Body of pancreas (tissue), 4 donors: Measurements from ENCODE around the gene SLC9A7.

ENCODE experiments used
- CTCF ChIP-seq, 7 experiments: fragments of 450-650 bp in 4 of 7; fragments of 200-600 bp in 3 of 7; sonication (generic) in 3 of 7; IDR thresholded peaks; one replicate each; pipeline ENCODE4 v1.5.1; 2016 to 2019; ENCODE audit warnings: antibody characterized with exemption in 7 of 7
- POLR2A ChIP-seq, 3 donors: fragments of 450-650 bp; IDR thresholded peaks; one replicate each; pipeline ENCODE4 v1.6.1; 2016; ENCODE audit warnings: antibody characterized with exemption in 3 of 3, mild to moderate bottlenecking in 2 of 3

GRCh38 chrX:46577221-46578005 lies 181.5 kb downstream of the SLC9A7 start:
- TF ChIP-seq CTCF (IDR thresholded peaks at IDR 0.05) (no peak), POLR2A (IDR thresholded peaks at IDR 0.05) (no peak)
